Esophagus muscularis mucosa (tissue), 3 donors: ENCODE data around the gene ZCWPW1.

ENCODE experiments used
- EP300 ChIP-seq: sonication (generic); formaldehyde crosslinking; IDR thresholded peaks from one replicate; pipeline ENCODE4 v1.6.1; 2017; ENCODE audit warnings: antibody characterized with exemption
- TF ChIP-seq, protein P1 (sequence below), 3 experiments: fragments of 200-600 bp in 2 of 3; fragments of 450-650 bp in 1 of 3; sonication (generic) in 2 of 3; IDR thresholded peaks; one replicate each; pipeline ENCODE4 v1.5.1; 2017 to 2019; ENCODE audit warnings: antibody characterized with exemption in 3 of 3, mild to moderate bottlenecking in 2 of 3, moderate library complexity in 1 of 3

DNA sequence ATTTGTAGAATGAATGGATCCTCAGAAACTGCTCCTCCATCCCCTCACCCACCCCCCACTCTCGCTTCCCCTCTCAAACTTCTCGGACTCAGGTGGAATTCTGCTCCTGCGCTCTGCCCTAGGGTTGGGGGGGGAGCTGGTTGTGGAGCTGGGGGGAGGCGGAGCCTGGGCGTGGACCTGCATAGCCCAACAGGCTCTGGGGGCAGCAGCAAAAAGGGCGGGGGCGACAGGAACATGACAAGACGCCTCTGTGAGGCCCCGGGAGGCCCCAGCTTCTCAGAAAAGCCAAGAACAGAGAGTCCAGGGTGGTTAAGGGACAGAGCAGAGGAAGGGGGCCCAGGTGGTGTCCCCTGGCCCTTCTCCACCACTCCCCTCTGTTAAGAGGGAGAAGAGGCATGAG, 47.0 kb upstream of the ZCWPW1 start:
- TF ChIP-seq EP300 = no peak
- TF ChIP-seq, protein P1, sequence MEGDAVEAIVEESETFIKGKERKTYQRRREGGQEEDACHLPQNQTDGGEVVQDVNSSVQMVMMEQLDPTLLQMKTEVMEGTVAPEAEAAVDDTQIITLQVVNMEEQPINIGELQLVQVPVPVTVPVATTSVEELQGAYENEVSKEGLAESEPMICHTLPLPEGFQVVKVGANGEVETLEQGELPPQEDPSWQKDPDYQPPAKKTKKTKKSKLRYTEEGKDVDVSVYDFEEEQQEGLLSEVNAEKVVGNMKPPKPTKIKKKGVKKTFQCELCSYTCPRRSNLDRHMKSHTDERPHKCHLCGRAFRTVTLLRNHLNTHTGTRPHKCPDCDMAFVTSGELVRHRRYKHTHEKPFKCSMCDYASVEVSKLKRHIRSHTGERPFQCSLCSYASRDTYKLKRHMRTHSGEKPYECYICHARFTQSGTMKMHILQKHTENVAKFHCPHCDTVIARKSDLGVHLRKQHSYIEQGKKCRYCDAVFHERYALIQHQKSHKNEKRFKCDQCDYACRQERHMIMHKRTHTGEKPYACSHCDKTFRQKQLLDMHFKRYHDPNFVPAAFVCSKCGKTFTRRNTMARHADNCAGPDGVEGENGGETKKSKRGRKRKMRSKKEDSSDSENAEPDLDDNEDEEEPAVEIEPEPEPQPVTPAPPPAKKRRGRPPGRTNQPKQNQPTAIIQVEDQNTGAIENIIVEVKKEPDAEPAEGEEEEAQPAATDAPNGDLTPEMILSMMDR (IDR thresholded peaks at IDR 0.05) = no peak
